ENCODE data around the gene SNAP23.

DNA sequence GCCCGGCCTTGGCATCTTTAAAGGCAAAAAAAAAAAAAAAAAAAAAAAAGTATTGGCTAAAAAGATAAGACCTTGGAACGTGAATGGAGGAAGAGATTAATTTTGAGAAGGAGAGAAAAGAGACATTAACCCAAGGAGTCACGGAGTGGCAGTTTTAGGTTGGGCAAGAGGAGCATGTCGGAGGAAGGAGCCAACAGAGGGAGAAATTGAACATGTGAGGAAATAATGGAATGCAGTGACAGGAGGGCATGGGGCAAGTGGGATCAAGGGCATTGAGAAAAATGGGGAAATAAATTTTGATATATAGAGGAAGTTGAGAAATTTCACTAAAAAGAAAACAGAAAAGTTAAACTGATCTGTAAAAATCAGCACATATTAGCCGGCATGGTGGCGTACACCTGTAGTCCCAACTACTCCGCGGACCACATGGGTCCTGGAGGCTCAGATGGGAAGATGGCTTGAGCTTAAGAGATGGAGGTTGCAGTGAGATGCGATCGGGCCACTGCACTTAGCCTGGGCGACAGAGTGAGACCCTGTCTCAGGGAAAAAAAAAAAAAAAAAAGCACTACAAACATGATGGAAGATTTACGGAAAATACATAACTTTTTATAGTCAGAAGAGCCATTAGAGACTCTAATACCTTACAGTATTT lies 54.4 kb downstream of the SNAP23 start:
- TF ChIP-seq POLR2A (IDR thresholded peaks at IDR 0.05) (no peak), CTCF (IDR thresholded peaks at IDR 0.05) (no peak)
